Breast epithelium (tissue), 4 donors: ENCODE results near the gene NEURL1. TPM values are rescaled to one million over a fixed set of nuclear protein-coding genes. Genes with fewer than 3 reads are reported as not detected.

Experiments used
- DNase-seq, 2 donors: peaks; one replicate each; pipeline ENCODE4 v3.0.0-alpha.2; 2019; ENCODE audit warnings: low spot score in 2 of 2
- H3K27ac ChIP-seq, 2 donors: fragments of 200-600 bp; sonication (generic) in 1 of 2; one replicate each; pipeline ENCODE4 v1.5.1; 2016 to 2019; ENCODE audit warnings: mild to moderate bottlenecking in 1 of 2
- H3K27me3 ChIP-seq, 2 donors: fragments of 200-600 bp; sonication (generic) in 1 of 2; one replicate each; pipeline versions ENCODE4 v1.5.1 to v1.6.0; 2017 to 2019; ENCODE audit warnings: control low read depth in 1 of 2, mild to moderate bottlenecking in 1 of 2
- H3K36me3 ChIP-seq: fragments of 200-600 bp; one replicate; pipeline ENCODE4 v1.5.1; 2019
- H3K4me1 ChIP-seq, 2 donors: fragments of 200-600 bp; sonication (generic); one replicate each; pipeline ENCODE4 v1.5.1; 2016 to 2019; ENCODE audit warnings: control low read depth in 1 of 2
- H3K4me3 ChIP-seq, 3 donors: fragments of 200-600 bp; sonication (generic); 1 replicate in 2 of 3; 2 replicates in 1 of 3; pipeline ENCODE4 v1.5.1; 2016 to 2019; ENCODE audit warnings: mild to moderate bottlenecking in 3 of 3, moderate library complexity in 2 of 3
- H3K9me3 ChIP-seq, 2 donors: fragments of 200-600 bp; sonication (generic) in 1 of 2; one replicate each; pipeline ENCODE4 v1.5.1; 2016 to 2019; ENCODE audit warnings: control low read depth in 1 of 2
- POLR2A ChIP-seq: fragments of 450-650 bp; IDR thresholded peaks from one replicate; pipeline ENCODE4 v1.6.1; 2016; ENCODE audit warnings: antibody characterized with exemption, mild to moderate bottlenecking, moderate library complexity
- POLR2AphosphoS5 ChIP-seq, 3 donors: sonication (generic); formaldehyde crosslinking; IDR thresholded peaks; one replicate each; pipeline ENCODE4 v1.6.1; 2017; ENCODE audit warnings: antibody characterized with exemption in 3 of 3
- intact Hi-C: fragments of 100-400 bp; cut with DNase I; formaldehyde crosslinking; loops from one replicate; pipeline ENCODE4 v1.15.1; 2023; ENCODE audit warnings: low total_unique reads
- total RNA-seq, 3 donors: library from RNA; depleted of rRNA; stranded (reverse); fragments of >200 nt; gene quantifications; one replicate each; pipeline ENCODE4 v1.1.0, GENCODE V29; 2016
- TF ChIP-seq, protein P1 (sequence below), 3 donors: fragments of 450-650 bp; IDR thresholded peaks; one replicate each; pipeline ENCODE4 v1.5.1; 2016 to 2017; ENCODE audit warnings: antibody characterized with exemption in 3 of 3, mild to moderate bottlenecking in 3 of 3, moderate library complexity in 3 of 3

Gene NEURL1
- total RNA-seq, 3 donors from 2014 or later = 0.16 to 1.5 (median 0.33) TPM

DNA sequence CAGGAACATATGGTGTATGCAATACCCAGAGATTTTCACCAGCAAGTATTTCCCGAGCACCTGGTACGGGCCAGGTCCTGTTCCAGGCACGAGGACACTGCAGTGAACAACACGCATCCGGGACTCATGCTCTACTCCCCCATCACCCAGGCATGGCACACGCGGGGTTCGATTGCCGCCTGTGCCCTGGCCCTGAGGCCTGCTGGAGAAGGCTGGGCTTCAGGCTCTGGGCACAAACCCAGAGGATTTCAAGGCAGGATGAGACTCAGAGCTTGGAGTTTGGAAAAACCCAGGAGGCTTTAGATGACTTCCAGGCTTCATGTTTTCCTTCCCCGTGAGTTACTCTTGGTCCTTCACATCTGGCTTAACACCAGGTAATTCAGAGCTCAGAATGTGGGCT, 143.5 kb downstream of the NEURL1 start:
- intact Hi-C loops = no loop called here
- Histone ChIP-seq H3K9me3 (no peaks in the 10 kb centered on the region), H3K4me1 (peaks cover 5 to 12% of the 10 kb centered on the region in 2 donors), H3K36me3 (no peaks in the 10 kb centered on the region), H3K4me3 (peak overlapping the region in 1 of 3 donors; percentile 28), H3K27me3 (no peaks in the 10 kb centered on the region), H3K27ac (peak overlapping the region; percentile 82 to 90)
- TF ChIP-seq, protein P1, sequence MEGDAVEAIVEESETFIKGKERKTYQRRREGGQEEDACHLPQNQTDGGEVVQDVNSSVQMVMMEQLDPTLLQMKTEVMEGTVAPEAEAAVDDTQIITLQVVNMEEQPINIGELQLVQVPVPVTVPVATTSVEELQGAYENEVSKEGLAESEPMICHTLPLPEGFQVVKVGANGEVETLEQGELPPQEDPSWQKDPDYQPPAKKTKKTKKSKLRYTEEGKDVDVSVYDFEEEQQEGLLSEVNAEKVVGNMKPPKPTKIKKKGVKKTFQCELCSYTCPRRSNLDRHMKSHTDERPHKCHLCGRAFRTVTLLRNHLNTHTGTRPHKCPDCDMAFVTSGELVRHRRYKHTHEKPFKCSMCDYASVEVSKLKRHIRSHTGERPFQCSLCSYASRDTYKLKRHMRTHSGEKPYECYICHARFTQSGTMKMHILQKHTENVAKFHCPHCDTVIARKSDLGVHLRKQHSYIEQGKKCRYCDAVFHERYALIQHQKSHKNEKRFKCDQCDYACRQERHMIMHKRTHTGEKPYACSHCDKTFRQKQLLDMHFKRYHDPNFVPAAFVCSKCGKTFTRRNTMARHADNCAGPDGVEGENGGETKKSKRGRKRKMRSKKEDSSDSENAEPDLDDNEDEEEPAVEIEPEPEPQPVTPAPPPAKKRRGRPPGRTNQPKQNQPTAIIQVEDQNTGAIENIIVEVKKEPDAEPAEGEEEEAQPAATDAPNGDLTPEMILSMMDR (IDR thresholded peaks at IDR 0.05) = no peak
- no peak for TF ChIP-seq POLR2A
- TF ChIP-seq POLR2AphosphoS5 (IDR thresholded peaks at IDR 0.05) = no peak
- DNase-seq = no peak

DNA sequence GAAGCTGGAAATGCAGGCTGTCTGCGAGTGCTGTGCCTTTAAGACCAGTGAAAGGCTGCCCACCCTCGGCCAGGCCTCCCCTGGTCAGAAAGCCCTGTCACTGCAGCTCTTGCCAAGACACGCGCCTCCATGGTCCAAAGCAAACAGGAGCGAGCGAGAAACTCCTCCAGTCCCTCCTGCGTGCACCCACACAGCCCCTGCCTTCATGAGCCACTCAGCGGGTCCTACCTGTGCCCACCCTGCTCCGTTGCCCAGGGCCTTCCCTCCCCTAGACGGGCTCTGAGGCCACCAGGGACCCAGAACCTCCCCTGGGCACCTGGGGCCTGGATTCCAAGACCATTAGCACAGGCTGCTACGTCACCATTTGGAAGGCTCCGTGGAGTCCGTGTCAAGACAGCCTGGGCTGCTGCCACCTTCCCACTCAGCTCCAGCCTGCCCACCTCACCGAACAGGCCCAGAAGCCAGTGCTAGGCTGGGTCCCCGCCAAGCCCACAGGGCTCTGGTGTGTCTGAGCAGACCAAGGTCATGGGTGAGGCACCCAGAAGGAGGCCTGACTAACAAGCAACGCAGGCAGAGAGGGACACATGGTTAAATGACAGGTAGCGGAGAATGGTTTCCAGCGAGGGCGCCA, 144.5 kb downstream of the NEURL1 start:
- DNase-seq = peak; percentile 67 to 86
- Histone ChIP-seq H3K36me3 (no peaks in the 10 kb centered on the region), H3K27me3 (no peaks in the 10 kb centered on the region), H3K4me3 (peak overlapping the region in 2 of 3 donors; percentile 15 to 55), H3K27ac (peak overlapping the region; percentile 82 to 90), H3K4me1 (peaks cover 5 to 12% of the 10 kb centered on the region in 2 donors), H3K9me3 (no peaks in the 10 kb centered on the region)
- TF ChIP-seq POLR2A = no peak
- peak in 2 of 3 donors; percentile 31 to 36 for TF ChIP-seq POLR2AphosphoS5 (IDR thresholded peaks at IDR 0.05)
- intact Hi-C loops = no loop called here

DNA sequence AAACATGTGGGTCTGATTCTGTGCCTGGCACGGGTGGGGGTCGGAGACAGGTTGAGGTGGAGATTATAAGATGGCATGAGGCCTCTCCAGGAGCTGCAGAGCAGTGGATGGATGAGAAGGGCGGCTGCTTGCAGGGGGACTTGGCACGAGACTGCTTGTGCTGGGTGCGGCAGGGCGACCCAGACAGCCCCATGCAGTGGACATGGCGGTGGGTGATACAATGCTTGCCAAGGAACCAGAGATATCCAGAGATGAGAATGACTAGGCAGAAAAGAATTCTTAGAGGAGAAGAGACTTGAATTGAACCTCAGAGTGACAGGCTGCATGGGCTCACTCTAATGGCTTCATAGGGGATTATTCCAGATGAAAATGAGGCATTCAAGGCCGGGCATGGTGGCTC, 145.4 kb downstream of the NEURL1 start:
- intact Hi-C loops = no loop called here
- TF ChIP-seq POLR2AphosphoS5 (IDR thresholded peaks at IDR 0.05) (no peak), POLR2A (no peak)
- TF ChIP-seq, protein P1 (IDR thresholded peaks at IDR 0.05) = no peak
- no peaks in the 10 kb centered on the region for H3K36me3 ChIP-seq
- DNase-seq = no peak
- no peaks in the 10 kb centered on the region for H3K27me3 ChIP-seq
- no peaks in the 10 kb centered on the region for H3K9me3 ChIP-seq
- H3K4me1 ChIP-seq = peaks cover 5 to 12% of the 10 kb centered on the region in 2 donors
- no peak overlapping the region for H3K4me3 ChIP-seq
- peak overlapping the region; percentile 82 to 90 for H3K27ac ChIP-seq

DNA sequence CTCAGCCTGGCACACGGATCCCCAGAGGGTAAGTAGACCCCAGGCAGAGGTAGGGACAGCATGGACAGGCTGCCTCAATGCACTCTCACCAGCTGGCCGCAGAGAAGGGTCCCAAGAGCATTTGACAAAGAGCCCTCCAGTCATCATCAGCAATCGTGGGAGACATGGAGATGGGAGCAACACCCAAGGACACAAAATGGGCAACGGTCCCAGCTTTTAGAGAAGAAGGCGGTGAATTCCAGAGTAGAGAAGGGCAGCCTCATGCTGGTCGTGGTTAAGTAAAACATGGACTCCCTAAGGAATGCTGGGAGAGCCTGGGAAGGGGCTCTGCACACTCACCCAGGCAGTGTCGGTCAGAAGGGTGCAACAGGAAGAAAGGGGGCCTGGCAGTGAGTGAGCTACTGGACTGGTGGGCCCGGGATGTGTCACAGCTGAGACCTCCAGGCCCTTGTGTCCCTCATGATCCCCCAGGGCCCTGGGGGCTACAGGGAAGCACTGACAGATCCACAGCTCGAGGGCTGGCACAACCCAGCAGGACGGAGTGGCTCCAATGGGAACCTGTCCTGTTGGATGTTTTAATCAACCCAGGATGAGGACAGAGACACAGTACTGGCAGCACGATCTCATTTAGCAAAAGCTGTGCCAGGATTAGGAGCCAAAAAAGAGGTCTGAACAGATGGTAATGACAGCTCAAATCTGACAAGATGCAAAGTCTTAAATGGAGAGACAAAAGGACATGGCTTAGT, 147.1 kb downstream of the NEURL1 start:
- no peak overlapping the region for H3K4me3 ChIP-seq
- no peak for DNase-seq
- peaks cover 5 to 12% of the 10 kb centered on the region in 2 donors for H3K4me1 ChIP-seq
- TF ChIP-seq POLR2A (no peak), POLR2AphosphoS5 (IDR thresholded peaks at IDR 0.05) (peak in 1 of 3 donors; percentile 38)
- H3K9me3 ChIP-seq = no peaks in the 10 kb centered on the region
- H3K27me3 ChIP-seq = no peaks in the 10 kb centered on the region
- intact Hi-C loops = no loop called here
- H3K36me3 ChIP-seq = no peaks in the 10 kb centered on the region
- peak overlapping the region in 1 of 2 donors; percentile 66 for H3K27ac ChIP-seq

DNA sequence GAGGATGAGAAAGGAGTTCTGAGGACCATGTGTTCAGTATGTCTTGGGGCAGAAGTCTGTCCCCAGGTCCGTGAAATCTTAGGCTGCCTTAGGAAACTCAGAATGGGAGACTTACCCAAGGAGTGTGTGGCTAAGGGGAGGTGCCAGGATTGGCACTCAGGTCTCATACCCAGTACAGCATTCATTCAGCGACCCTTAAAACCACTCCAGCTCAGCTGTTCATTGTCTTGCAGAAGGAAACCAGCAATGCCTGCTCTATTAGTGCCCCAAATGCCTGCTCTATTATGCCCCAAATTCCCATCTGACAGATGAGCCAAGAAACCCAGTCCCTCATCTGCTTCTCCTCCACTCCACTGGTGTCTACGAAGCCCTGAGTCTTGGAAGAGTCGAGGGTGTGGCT, 147.8 kb downstream of the NEURL1 start:
- H3K9me3 ChIP-seq = no peaks in the 10 kb centered on the region
- no peak for DNase-seq
- H3K36me3 ChIP-seq = no peaks in the 10 kb centered on the region
- H3K27ac ChIP-seq = no peak overlapping the region
- H3K27me3 ChIP-seq = no peaks in the 10 kb centered on the region
- intact Hi-C loops = no loop called here
- no peak overlapping the region for H3K4me3 ChIP-seq
- H3K4me1 ChIP-seq = peaks cover 5 to 15% of the 10 kb centered on the region in 2 donors
- no peak for TF ChIP-seq POLR2A
- TF ChIP-seq, protein P1 (IDR thresholded peaks at IDR 0.05) = no peak
- TF ChIP-seq POLR2AphosphoS5 (IDR thresholded peaks at IDR 0.05) = no peak

Other genes with a start within 250 kb of the NEURL1 start
- under 1 TPM in 1 of 3 donors, not detected in 2; 0.33 TPM for gene RPEL1, start 247.8 kb upstream of the NEURL1 start, total RNA-seq
- not detected for gene INA, start 216.6 kb upstream of the NEURL1 start, total RNA-seq
- 10 to 100 TPM; 13.9 to 15.1 (median 14.5) TPM for gene PCGF6, start 142.6 kb upstream of the NEURL1 start, total RNA-seq
- gene TAF5, start 125.7 kb upstream of the NEURL1 start, total RNA-seq = 1 to 10 TPM; 3.4 to 7.0 (median 5.9) TPM
- 100 to 1,000 TPM; 173 to 204 (median 189) TPM for gene ATP5MK, start 97.2 kb upstream of the NEURL1 start, total RNA-seq
- 10 to 100 TPM; 16.2 to 29.1 (median 24.9) TPM for gene PDCD11, start 97.1 kb upstream of the NEURL1 start, total RNA-seq
- 10 to 100 TPM; 38.9 to 98.3 (median 58.3) TPM for gene CALHM2, start 41.3 kb upstream of the NEURL1 start, total RNA-seq
- not detected for gene CALHM1, start 34.8 kb upstream of the NEURL1 start, total RNA-seq
- not detected for gene CALHM3, start 14.5 kb upstream of the NEURL1 start, total RNA-seq